HG03175 (cell line): ENCODE data around the gene RHEB.

Experiments used
- ATAC-seq: cut with Tn5 transposase; IDR thresholded peaks from one replicate; pipeline ENCODE4 v1.9.1; 2021; ENCODE audit warnings: mild to moderate bottlenecking, moderate library complexity; ENCODE audit not compliant: unreplicated experiment

RHEB gene

GRCh38 chr7:151435103-151435916 lies 84.4 kb downstream of the RHEB start:
- no peak for ATAC-seq

GRCh38 chr7:151434549-151434948 lies 85.1 kb downstream of the RHEB start:
- ATAC-seq: no peak

DNA sequence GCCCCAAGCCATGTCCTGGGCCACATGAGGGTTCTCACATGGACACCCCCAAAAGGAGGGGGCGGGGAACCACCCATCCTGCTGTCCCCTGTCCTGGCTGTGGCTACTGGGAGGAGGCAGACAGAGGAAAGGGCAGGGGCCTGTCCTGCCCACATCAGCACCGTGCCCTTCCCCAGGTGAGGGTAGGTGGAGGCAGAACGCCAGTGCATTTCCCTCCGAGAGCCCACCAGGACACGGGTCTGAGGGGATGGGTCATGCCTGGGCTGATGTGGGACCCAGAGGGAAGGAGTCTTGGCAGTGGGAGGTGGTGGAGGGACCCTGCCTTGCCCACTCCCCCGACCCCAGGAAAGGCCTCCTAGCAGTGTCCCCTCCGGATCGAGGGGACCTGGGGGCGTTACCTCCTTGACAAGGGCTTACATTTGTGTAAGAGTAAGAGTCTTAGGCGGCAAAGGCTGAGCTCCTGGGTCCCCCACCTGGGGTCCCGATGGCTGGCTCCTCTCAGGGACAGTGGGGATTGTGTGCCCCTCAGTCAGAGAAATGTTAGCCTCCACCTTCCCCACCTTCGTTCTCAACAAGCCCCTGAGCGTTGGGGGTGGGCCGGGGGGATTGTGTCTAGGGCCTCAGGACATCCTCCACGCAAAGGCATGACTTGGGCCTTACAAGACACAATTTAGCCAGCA lies 85.8 kb downstream of the RHEB start:
- no peak for ATAC-seq

- ATAC-seq: peak; percentile 74
Observed at GRCh38 chr7:151432658-151433521, 86.8 kb downstream of the RHEB start.

DNA sequence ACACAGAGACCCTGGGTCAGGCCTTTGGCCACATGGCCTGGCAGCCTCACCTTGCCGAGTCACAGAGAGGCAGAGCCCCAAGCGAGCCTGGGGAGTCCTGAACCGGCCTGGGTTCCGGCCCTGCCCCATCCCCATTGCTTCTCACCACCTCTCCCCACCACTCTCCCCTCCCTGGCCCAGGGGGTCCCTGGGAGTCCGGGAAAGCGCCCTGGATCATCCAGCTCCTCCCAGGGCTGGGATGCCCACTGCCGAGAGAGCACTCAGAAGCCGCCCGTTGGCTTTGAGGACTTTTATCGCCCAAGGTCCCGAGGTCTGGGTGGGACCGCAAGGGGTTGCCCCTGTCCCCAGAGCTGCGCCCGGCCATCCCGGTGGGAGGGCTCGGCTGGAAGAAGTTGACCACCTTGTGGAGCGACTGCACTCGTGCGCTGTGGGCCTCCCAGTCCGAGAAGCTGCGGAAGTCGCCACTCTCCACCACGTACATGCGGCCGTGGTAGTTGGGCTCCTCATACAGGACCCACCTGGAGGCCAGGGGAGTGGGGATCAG lies 87.9 kb downstream of the RHEB start:
- no peak for ATAC-seq

- ATAC-seq: no peak
Observed at GRCh38 chr7:151431281-151431767, 88.4 kb downstream of the RHEB start.

- ATAC-seq: no peak
Observed at GRCh38 chr7:151430391-151431205, 89.1 kb downstream of the RHEB start.

DNA sequence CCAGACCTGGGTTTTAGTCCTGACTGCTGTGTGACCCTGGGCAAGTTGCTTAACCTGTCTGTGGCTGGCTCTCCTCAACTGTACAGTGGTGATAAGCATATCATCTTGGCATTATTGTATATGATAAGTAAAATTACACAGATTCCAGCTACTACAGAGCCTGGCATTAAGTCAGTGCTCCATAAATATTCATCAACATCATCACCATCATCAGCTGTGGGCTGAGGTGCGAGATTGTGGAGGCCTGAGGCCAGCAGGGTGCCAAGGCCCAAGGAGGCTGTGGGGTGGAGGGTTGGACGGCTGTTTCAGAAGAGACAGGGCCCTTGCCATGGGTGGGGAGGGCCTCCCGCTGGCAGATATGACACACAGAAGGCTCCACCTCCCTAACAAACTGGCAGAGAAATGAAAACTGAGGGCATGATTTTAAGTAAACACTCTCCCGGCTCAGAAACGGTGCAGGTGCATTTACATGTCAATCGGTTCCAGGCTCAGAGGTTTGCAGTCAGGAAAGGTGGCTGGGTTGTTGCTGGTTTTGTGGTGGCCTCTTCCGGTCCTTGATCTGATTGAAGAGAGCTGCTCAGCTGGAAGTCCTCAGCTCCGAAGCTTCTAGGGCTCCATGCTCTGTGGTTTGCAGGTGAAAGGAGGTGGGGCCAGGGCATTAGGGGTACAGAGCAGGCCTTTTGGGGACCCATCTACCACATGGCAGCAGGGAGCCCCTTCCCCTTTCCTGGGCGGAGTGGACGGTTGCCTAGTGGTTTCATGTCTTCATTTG lies 89.9 kb downstream of the RHEB start:
- ATAC-seq: no peak

GRCh38 chr7:151429237-151429559 lies 90.5 kb downstream of the RHEB start:
- no peak for ATAC-seq

- ATAC-seq: no peak
Observed at GRCh38 chr7:151428378-151429236, 91.1 kb downstream of the RHEB start.

GRCh38 chr7:151427705-151428377 lies 91.9 kb downstream of the RHEB start:
- no peak for ATAC-seq

DNA sequence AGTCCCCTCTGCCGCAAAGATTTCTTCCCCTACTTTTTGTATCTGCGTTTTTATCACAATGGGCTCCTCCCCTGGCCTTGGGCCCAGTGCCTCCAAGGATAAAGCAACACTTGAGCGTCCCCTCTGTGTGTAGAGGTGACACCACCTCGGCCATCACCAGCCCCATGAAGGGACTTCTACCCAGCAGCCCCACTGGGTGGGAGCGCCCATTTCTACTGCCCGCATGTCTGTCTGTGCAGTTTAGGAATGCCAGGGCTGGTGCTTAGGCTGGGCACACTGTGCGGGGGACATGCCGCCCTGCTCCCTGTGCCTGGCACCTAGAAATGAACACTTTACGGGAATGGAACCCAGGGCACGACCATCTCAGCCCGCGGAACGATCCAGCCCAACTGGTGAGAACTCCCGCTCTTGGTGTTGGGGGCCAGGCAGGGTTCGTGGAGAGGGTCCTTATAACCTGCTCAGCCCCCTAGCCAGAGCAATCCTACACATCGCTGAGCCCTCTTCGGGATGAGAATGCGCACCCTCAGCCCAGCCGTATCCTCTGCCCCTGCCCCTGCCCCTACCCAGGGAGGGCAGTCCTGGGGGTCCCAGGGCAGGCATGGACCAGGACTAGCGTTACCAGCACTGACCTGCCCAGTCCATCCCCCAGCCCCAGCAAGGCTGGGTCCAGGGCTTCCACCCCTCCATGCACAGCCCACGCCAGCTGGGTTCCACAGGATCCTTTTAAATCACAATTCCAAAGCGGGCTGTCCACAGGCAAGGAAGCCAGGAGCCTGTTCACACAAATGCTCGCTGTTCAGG lies 92.6 kb downstream of the RHEB start:
- no peak for ATAC-seq

GRCh38 chr7:151426441-151426903 lies 93.2 kb downstream of the RHEB start:
- ATAC-seq: no peak

- ATAC-seq: no peak
Observed at GRCh38 chr7:151425670-151426440, 93.8 kb downstream of the RHEB start.

GRCh38 chr7:151424799-151425198 lies 94.9 kb downstream of the RHEB start:
- ATAC-seq: no peak

- ATAC-seq: no peak
Observed at GRCh38 chr7:151423936-151424335, 95.8 kb downstream of the RHEB start.
